GM19193 (cell line): ENCODE results near the gene ALG2.
A peak's percentile ranks its signal among the peaks of the same experiment; 100 is the strongest.

Experiments used
- POLR2A ChIP-seq: IDR thresholded peaks from 4 replicates; pipeline ENCODE4 v1.6.1; 2011; ENCODE audit not compliant: insufficient read depth, insufficient read length; ENCODE audit errors: extremely low read depth

Gene ALG2

GRCh38 chr9:99222416-99223270 lies 901 bp upstream of the ALG2 start:
- TF ChIP-seq POLR2A, result no peak

- no peak for TF ChIP-seq POLR2A
Measured at GRCh38 chr9:99221266-99221620, 499 bp downstream of the ALG2 start.

- TF ChIP-seq POLR2A, result no peak
Measured at GRCh38 chr9:99220011-99220410, 1.7 kb downstream of the ALG2 start.

- TF ChIP-seq POLR2A, result no peak
Measured at GRCh38 chr9:99216073-99216472, 5.7 kb downstream of the ALG2 start.

GRCh38 chr9:99213197-99213596 lies 8.5 kb downstream of the ALG2 start:
- TF ChIP-seq POLR2A, result no peak

GRCh38 chr9:99211746-99212145 lies 10.0 kb downstream of the ALG2 start:
- peak; percentile 8 for TF ChIP-seq POLR2A

GRCh38 chr9:99210572-99210971 lies 11.2 kb downstream of the ALG2 start:
- TF ChIP-seq POLR2A, result no peak

- TF ChIP-seq POLR2A, result no peak
Measured at GRCh38 chr9:99201603-99202002, 20.1 kb downstream of the ALG2 start.

GRCh38 chr9:99199938-99200539 lies 21.7 kb downstream of the ALG2 start:
- TF ChIP-seq POLR2A, result no peak

GRCh38 chr9:99197987-99198386 lies 23.8 kb downstream of the ALG2 start:
- no peak for TF ChIP-seq POLR2A

- no peak for TF ChIP-seq POLR2A
Measured at GRCh38 chr9:99197124-99197630, 24.6 kb downstream of the ALG2 start.

- TF ChIP-seq POLR2A, result no peak
Measured at GRCh38 chr9:99193466-99193821, 28.3 kb downstream of the ALG2 start.

- TF ChIP-seq POLR2A, result no peak
Measured at GRCh38 chr9:99192786-99193465, 28.8 kb downstream of the ALG2 start.

- TF ChIP-seq POLR2A, result no peak
Measured at GRCh38 chr9:99190597-99191283, 31.0 kb downstream of the ALG2 start.
